OCI-LY3 (cell line): ENCODE measurements around the gene VPS13D.

Experiments used
- H2AFZ ChIP-seq: fragments of 200-600, 300-600 bp; shearing (Covaris generic); 2 replicates; pipeline ENCODE4 v1.6.0; 2014; ENCODE audit warnings: antibody characterized with exemption, low read depth, low read length
- H3K27ac ChIP-seq: fragments of 200-600, 300-600 bp; sonication (generic); 2 replicates; pipeline ENCODE4 v1.5.1; 2014; ENCODE audit warnings: mild to moderate bottlenecking, low read length, moderate library complexity, mixed read lengths
- H3K27me3 ChIP-seq: fragments of 200-600, 300-600 bp; sonication (generic); 2 replicates; pipeline ENCODE4 v1.6.1; 2014; ENCODE audit warnings: low read depth, low read length, mixed read lengths
- H3K36me3 ChIP-seq: fragments of 200-600, 300-600 bp; sonication (generic); replicated peaks from 2 replicates; pipeline ENCODE3; 2014; ENCODE audit warnings: low read depth, low read length, mixed read lengths
- H3K4me1 ChIP-seq: fragments of 300-600, 200-600 bp; sonication (generic); 2 replicates; pipeline ENCODE4 v1.6.1; 2014; ENCODE audit warnings: low read length, mixed read lengths
- H3K4me2 ChIP-seq: fragments of 200-600, 300-600 bp; sonication (generic); 2 replicates; pipeline ENCODE4 v1.6.1; 2014; ENCODE audit warnings: low read length, mixed read lengths
- H3K4me3 ChIP-seq: fragments of 300-600, 200-600 bp; sonication (generic); 2 replicates; pipeline ENCODE4 v1.5.1; 2014; ENCODE audit warnings: antibody characterized with exemption, mild to moderate bottlenecking, low read length, moderate library complexity
- H3K79me2 ChIP-seq: fragments of 300-600, 200-600 bp; shearing (Covaris generic); 2 replicates; pipeline ENCODE4 v1.6.1; 2014; ENCODE audit warnings: mild to moderate bottlenecking, low read length, mixed read lengths
- H3K9ac ChIP-seq: fragments of 300-600, 200-600 bp; shearing (Covaris generic); 2 replicates; pipeline ENCODE4 v1.6.0; 2014; ENCODE audit warnings: mild to moderate bottlenecking, low read length, moderate library complexity
- H3K9me3 ChIP-seq: fragments of 200-600, 300-600 bp; shearing (Covaris generic); 2 replicates; pipeline ENCODE4 v1.6.1; 2014; ENCODE audit warnings: low read length, mixed read lengths; ENCODE audit not compliant: insufficient read depth
- H4K20me1 ChIP-seq: fragments of 200-600, 300-600 bp; sonication (generic); 2 replicates; pipeline ENCODE4 v1.6.1; 2016; ENCODE audit warnings: low read length, mixed read lengths; ENCODE audit not compliant: insufficient read depth
- EZH2phosphoT487 ChIP-seq: fragments of 200-600 bp; shearing (Covaris generic); IDR thresholded peaks from 2 replicates; pipeline ENCODE4 v1.6.1; 2018; ENCODE audit warnings: antibody characterized with exemption, mixed run types, low read depth
- TF ChIP-seq, protein P1 (sequence below): fragments of 200-600, 300-600 bp; sonication (generic); IDR thresholded peaks from 2 replicates; pipeline ENCODE4 v1.5.1; 2014; ENCODE audit warnings: antibody characterized with exemption, low read length, low read depth

Gene VPS13D

DNA sequence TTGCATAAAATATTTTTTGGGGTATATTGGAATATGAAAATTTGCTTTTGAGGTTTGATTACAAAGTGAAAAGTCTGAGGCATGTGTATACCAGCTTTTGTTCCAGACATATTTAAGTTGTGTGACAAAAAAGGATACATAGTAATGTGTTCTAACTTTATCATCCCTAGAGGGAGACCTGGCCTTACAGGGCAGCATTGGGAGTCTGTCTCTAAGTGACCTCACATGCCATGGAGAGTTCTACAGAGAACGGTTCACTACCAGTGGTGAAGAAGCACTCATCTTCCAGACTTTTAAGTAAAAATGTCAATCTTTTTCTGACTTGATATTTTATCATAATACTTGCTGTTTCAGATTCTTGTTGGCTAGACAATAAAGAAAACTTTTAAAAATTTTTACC lies 61.0 kb downstream of the VPS13D start:
- Histone ChIP-seq H4K20me1 (no peaks in the 10 kb centered on the region), H3K4me1 (0 out of 2 replicates have a peak, but pooled peaks cover 3% of the 10 kb centered on the region), H3K9ac (no peak overlapping the region), H3K36me3 (no peaks in the 10 kb centered on the region), H2AFZ (no peak overlapping the region), H3K9me3 (no peaks in the 10 kb centered on the region), H3K4me3 (no peak overlapping the region), H3K4me2 (no peak overlapping the region), H3K27me3 (no peaks in the 10 kb centered on the region), H3K27ac (no peak overlapping the region), H3K79me2 (no peaks in the 10 kb centered on the region)
- TF ChIP-seq, protein P1, sequence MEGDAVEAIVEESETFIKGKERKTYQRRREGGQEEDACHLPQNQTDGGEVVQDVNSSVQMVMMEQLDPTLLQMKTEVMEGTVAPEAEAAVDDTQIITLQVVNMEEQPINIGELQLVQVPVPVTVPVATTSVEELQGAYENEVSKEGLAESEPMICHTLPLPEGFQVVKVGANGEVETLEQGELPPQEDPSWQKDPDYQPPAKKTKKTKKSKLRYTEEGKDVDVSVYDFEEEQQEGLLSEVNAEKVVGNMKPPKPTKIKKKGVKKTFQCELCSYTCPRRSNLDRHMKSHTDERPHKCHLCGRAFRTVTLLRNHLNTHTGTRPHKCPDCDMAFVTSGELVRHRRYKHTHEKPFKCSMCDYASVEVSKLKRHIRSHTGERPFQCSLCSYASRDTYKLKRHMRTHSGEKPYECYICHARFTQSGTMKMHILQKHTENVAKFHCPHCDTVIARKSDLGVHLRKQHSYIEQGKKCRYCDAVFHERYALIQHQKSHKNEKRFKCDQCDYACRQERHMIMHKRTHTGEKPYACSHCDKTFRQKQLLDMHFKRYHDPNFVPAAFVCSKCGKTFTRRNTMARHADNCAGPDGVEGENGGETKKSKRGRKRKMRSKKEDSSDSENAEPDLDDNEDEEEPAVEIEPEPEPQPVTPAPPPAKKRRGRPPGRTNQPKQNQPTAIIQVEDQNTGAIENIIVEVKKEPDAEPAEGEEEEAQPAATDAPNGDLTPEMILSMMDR, result no peak
- TF ChIP-seq EZH2phosphoT487, result no peak

DNA sequence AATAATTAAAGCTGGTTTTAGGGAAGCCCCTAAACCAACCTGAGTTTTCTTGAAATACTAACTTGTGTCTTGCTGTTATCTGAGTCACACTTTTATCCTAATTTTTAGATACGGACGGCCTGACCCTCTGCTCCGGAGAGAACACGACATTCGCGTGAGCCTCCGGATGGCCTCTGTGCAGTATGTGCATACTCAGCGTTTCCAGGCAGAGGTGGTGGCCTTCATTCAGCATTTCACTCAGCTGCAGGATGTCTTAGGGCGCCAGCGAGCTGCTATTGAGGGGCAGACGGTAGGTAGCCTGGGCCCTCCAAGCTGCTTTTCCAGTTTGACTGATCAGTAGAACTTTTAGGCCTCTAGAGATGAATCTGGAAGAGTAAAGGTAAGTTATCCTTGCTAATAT lies 63.6 kb downstream of the VPS13D start:
- Histone ChIP-seq H3K79me2 (no peaks in the 10 kb centered on the region), H3K4me2 (no peak overlapping the region), H3K4me1 (no peaks in the 10 kb centered on the region), H3K27me3 (no peaks in the 10 kb centered on the region), H3K4me3 (no peak overlapping the region), H3K9me3 (no peaks in the 10 kb centered on the region), H4K20me1 (no peaks in the 10 kb centered on the region), H3K27ac (no peak overlapping the region), H2AFZ (no peak overlapping the region), H3K36me3 (no peaks in the 10 kb centered on the region), H3K9ac (no peak overlapping the region)
- TF ChIP-seq, protein P1, result no peak
- TF ChIP-seq EZH2phosphoT487, result no peak

- H2AFZ ChIP-seq, result no peak overlapping the region
- H3K4me1 ChIP-seq, result no peaks in the 10 kb centered on the region
- no peak overlapping the region for H3K4me3 ChIP-seq
- no peaks in the 10 kb centered on the region for H3K36me3 ChIP-seq
- H3K9me3 ChIP-seq, result no peaks in the 10 kb centered on the region
- no peaks in the 10 kb centered on the region for H4K20me1 ChIP-seq
- no peak overlapping the region for H3K9ac ChIP-seq
- TF ChIP-seq, protein P1, result no peak
- TF ChIP-seq EZH2phosphoT487, result no peak
- H3K79me2 ChIP-seq, result no peaks in the 10 kb centered on the region
- H3K27ac ChIP-seq, result no peak overlapping the region
- H3K4me2 ChIP-seq, result no peak overlapping the region
- H3K27me3 ChIP-seq, result no peaks in the 10 kb centered on the region
Observed at GRCh38 chr1:12294076-12294475, 64.2 kb downstream of the VPS13D start.

DNA sequence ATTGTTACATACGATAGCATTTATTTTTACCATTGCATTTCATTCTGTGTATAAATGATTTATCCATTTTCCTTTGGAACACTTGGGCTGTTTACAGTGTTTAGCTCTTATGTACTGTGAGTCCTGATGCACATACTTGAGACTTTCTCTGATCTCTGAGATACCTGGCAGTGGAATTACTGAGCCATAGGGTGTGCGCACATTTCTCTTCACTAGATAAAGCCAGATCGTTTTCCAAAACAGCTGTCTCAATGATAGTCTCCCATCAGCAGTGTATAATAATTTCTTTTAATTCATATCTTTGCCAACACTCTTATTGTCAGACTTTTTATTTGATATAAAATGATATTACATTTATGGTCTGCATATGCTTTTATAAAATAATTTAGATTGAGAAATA lies 66.2 kb downstream of the VPS13D start:
- Histone ChIP-seq H3K27me3 (no peaks in the 10 kb centered on the region), H3K36me3 (no peaks in the 10 kb centered on the region), H3K79me2 (no peaks in the 10 kb centered on the region), H3K4me1 (no peaks in the 10 kb centered on the region), H3K27ac (no peak overlapping the region), H3K9me3 (no peaks in the 10 kb centered on the region), H3K4me2 (no peak overlapping the region), H4K20me1 (no peaks in the 10 kb centered on the region), H2AFZ (no peak overlapping the region), H3K4me3 (no peak overlapping the region), H3K9ac (no peak overlapping the region)
- no peak for TF ChIP-seq EZH2phosphoT487
- TF ChIP-seq, protein P1, result no peak
